DND-41 (cell line): Measurements from ENCODE around the gene CLASP1.
"Not testable (repeated sequence)": the region's sequence is repeated elsewhere in the genome, so short reads cannot be mapped to it uniquely, and the experiment has no call there.

Experiments used
- ATAC-seq: fragments of 200-7000 bp; cut with Tn5 transposase; 3 replicates; pipeline ENCODE4 v1.9.1; 2021; ENCODE audit warnings: low read depth; ENCODE audit not compliant: insufficient read depth
- DNase-seq: peaks from one replicate; pipeline ENCODE4 v3.0.0-alpha.2; 2020
- H2AFZ ChIP-seq: 2 replicates; pipeline ENCODE4 v1.6.0; 2012; ENCODE audit warnings: low read depth, low read length
- H3K27ac ChIP-seq: 2 replicates; pipeline ENCODE4 v1.5.1; 2012; ENCODE audit warnings: low read length, inconsistent platforms
- H3K27me3 ChIP-seq: fragments of 200-600 bp; sonication (generic); 2 replicates; pipeline ENCODE4 v1.6.0; 2012; ENCODE audit warnings: low read length, mild to moderate bottlenecking, inconsistent platforms; ENCODE audit not compliant: insufficient read depth, poor library complexity
- H3K36me3 ChIP-seq: 2 replicates; pipeline ENCODE4 v1.5.1; 2012; ENCODE audit warnings: low read length, inconsistent platforms; ENCODE audit not compliant: insufficient read depth
- H3K4me1 ChIP-seq: 2 replicates; pipeline ENCODE4 v1.5.1; 2012; ENCODE audit warnings: mild to moderate bottlenecking, low read length; ENCODE audit not compliant: insufficient read depth
- H3K4me2 ChIP-seq: 2 replicates; pipeline ENCODE4 v1.6.0; 2012; ENCODE audit warnings: mild to moderate bottlenecking, moderate library complexity, low read length, inconsistent platforms; ENCODE audit not compliant: insufficient read depth
- H3K4me3 ChIP-seq, 2 experiments: fragments of 200-600 bp in 1 of 2; shearing (Covaris generic) in 1 of 2; 2 replicates each; pipeline ENCODE4 v1.5.1; 2012 to 2016; ENCODE audit warnings: inconsistent platforms in 2 of 2, low read length in 2 of 2, mild to moderate bottlenecking in 2 of 2, low read depth in 1 of 2, moderate library complexity in 1 of 2
- H3K79me2 ChIP-seq: 2 replicates; pipeline ENCODE4 v1.6.0; 2012; ENCODE audit warnings: low read length, inconsistent platforms; ENCODE audit not compliant: insufficient read depth
- H3K9ac ChIP-seq: 2 replicates; pipeline ENCODE4 v1.6.0; 2012; ENCODE audit warnings: low read depth, mild to moderate bottlenecking, inconsistent platforms, low read length, moderate library complexity
- H3K9me3 ChIP-seq: 2 replicates; pipeline ENCODE4 v1.5.1; 2012; ENCODE audit warnings: low read length, moderate library complexity, mild to moderate bottlenecking, inconsistent platforms; ENCODE audit not compliant: insufficient read depth, severe bottlenecking
- H4K20me1 ChIP-seq: 2 replicates; pipeline ENCODE4 v1.6.0; 2012; ENCODE audit warnings: low read length; ENCODE audit not compliant: insufficient read depth
- EZH2 ChIP-seq: IDR thresholded peaks from 3 replicates; pipeline ENCODE4 v1.6.1; 2012; ENCODE audit warnings: borderline replicate concordance, low read depth, mild to moderate bottlenecking, moderate library complexity, low read length, inconsistent platforms; ENCODE audit not compliant: severe bottlenecking
- TF ChIP-seq, protein P1 (sequence below): IDR thresholded peaks from 2 replicates; pipeline ENCODE4 v1.5.1; 2012; ENCODE audit warnings: borderline replicate concordance, low read length, moderate library complexity, mild to moderate bottlenecking; ENCODE audit not compliant: poor library complexity, severe bottlenecking; ENCODE audit errors: extremely low read depth

The CLASP1 gene

DNA sequence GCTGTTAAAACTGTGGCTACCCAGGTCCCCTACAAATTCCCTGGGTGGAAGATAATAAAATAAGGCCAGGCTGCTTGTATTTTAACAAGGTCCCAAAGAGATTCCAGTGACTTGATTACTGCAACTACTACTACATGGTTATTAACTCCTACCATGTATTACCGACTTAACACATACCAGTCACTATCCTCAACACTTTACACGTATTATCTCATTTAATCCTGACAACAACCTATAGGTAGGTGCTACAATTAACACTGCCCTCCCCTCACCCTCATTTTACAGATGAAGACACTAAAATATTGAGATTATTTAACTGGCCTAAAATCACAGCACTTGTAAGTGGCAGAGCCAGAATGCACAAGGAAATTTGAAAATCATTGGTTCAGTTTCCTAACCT, 5.4 kb downstream of the CLASP1 start:
- peaks cover 27% of the 10 kb centered on the region for H3K4me1 ChIP-seq
- H3K27me3 ChIP-seq = no peaks in the 10 kb centered on the region
- TF ChIP-seq, protein P1, sequence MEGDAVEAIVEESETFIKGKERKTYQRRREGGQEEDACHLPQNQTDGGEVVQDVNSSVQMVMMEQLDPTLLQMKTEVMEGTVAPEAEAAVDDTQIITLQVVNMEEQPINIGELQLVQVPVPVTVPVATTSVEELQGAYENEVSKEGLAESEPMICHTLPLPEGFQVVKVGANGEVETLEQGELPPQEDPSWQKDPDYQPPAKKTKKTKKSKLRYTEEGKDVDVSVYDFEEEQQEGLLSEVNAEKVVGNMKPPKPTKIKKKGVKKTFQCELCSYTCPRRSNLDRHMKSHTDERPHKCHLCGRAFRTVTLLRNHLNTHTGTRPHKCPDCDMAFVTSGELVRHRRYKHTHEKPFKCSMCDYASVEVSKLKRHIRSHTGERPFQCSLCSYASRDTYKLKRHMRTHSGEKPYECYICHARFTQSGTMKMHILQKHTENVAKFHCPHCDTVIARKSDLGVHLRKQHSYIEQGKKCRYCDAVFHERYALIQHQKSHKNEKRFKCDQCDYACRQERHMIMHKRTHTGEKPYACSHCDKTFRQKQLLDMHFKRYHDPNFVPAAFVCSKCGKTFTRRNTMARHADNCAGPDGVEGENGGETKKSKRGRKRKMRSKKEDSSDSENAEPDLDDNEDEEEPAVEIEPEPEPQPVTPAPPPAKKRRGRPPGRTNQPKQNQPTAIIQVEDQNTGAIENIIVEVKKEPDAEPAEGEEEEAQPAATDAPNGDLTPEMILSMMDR = no peak
- no peak for TF ChIP-seq EZH2
- H3K79me2 ChIP-seq = peaks cover 99% of the 10 kb centered on the region
- H3K4me2 ChIP-seq = no peak overlapping the region
- H3K36me3 ChIP-seq = peaks cover 13% of the 10 kb centered on the region
- peaks cover 42% of the 10 kb centered on the region for H4K20me1 ChIP-seq
- ATAC-seq = no peak
- no peak overlapping the region for H3K27ac ChIP-seq
- no peak overlapping the region for H3K9ac ChIP-seq
- DNase-seq = no peak
- H3K9me3 ChIP-seq = no peaks in the 10 kb centered on the region
- no peak overlapping the region for H3K4me3 ChIP-seq
- H2AFZ ChIP-seq = no peak overlapping the region

DNA sequence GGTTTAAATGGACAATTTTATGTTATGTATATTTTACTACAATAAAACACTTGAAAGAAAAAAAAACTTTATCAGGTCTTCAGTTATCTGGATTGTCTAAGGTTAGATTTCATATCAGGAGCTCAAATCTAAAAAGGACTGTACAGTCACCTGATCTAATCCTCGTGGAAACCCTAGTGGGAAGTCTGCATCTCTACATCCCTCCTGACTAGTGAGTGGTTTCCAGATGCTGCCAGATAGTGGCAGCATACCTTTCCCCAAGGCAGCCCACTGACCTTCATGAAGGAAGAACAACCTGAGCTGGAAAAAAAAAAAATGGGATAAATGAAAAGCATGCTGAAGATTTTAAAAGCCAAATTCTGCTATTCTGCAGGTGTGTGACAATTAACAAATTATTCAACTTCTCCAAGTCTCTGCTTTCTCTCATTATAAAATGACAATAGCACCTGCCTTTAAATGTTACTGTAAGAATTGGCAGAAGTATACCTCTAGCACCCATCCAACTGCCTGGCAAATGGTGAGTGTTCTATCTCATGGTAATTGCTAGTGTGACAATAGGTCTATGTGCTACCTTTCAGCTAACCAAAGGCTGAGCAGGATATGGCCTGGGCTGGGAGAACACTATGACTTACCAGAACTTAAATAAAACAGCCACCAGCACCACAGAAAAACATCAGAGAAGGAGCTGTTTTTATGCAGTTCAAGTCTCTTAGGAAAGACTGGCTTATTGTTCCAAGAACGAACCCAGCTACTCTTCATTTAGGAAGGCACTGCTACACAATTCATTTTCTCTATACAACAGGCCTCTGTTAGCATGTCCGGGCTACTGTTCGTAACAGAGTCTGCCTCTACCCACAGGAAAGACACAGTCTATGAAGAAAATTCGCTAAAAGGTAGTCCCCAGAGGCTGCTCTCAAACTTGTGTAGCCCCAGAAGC, 8.6 kb downstream of the CLASP1 start:
- ATAC-seq (no peak), DNase-seq (no peak)
- peaks cover 33% of the 10 kb centered on the region for H4K20me1 ChIP-seq
- no peak for TF ChIP-seq EZH2
- TF ChIP-seq, protein P1 = no peak
- no peaks in the 10 kb centered on the region for H3K9me3 ChIP-seq
- no peak overlapping the region for H3K9ac ChIP-seq
- no peak overlapping the region for H2AFZ ChIP-seq
- no peak overlapping the region for H3K4me3 ChIP-seq
- no peak overlapping the region for H3K27ac ChIP-seq
- H3K4me2 ChIP-seq = no peak overlapping the region
- peaks cover 13% of the 10 kb centered on the region for H3K36me3 ChIP-seq
- peaks cover 97% of the 10 kb centered on the region for H3K79me2 ChIP-seq
- H3K4me1 ChIP-seq = 0 out of 2 replicates have a peak, but pooled peaks cover 3% of the 10 kb centered on the region
- no peaks in the 10 kb centered on the region for H3K27me3 ChIP-seq

DNA sequence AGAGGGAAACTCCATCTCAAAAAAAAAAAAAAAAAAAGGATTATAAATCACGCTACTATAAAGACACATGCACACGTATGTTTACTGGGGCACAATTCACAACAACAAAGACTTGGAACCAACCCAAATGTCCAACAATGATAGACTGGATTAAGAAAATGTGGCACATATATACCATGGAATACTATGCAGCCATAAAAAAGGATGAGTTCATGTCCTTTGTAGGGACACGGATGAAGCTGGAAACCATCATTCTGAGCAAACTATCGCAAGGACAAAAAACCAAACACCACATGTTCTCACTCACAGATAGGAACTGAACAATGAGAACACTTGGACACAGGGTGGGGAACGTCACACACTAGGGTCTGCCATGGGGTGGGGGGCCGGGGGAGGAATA, 9.4 kb downstream of the CLASP1 start:
- not testable (repeated sequence) for ATAC-seq, H3K9ac ChIP-seq, H2AFZ ChIP-seq, H3K27me3 ChIP-seq, H3K4me3 ChIP-seq, H3K27ac ChIP-seq, H3K4me1 ChIP-seq, DNase-seq, H3K4me2 ChIP-seq, H3K9me3 ChIP-seq
- H4K20me1 ChIP-seq = peaks cover 32% of the 10 kb centered on the region
- H3K79me2 ChIP-seq = peaks cover 97% of the 10 kb centered on the region
- H3K36me3 ChIP-seq = peaks cover 13% of the 10 kb centered on the region

DNA sequence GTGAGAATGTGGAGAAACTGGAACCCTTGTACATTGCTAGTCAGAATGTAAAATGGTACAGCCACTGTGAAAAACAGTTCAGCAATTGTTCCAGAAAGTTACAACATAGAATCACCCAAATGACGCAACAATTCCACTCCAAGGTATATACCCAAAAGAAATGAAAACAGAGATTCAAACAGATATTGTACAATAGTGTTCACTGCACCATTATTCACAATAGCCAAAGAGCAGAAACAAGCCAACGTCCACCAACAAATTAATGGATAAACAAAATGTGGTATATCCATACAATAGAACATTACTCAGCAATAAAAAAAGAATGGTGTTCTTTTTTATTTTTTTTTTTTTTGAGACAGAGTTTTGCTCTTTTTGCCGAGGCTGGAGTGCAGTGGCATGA, 10.9 kb downstream of the CLASP1 start:
- no peak overlapping the region for H3K4me3 ChIP-seq

More for the DNA sequence above, 10.9 kb downstream of the CLASP1 start:
- no peak overlapping the region for H2AFZ ChIP-seq
- TF ChIP-seq, protein P1 = no peak
- TF ChIP-seq EZH2 = no peak
- no peaks in the 10 kb centered on the region for H3K4me1 ChIP-seq
- H3K27me3 ChIP-seq = no peaks in the 10 kb centered on the region
- ATAC-seq (no peak), DNase-seq (no peak)
- H3K27ac ChIP-seq = no peak overlapping the region
- H3K79me2 ChIP-seq = peaks cover 97% of the 10 kb centered on the region
- H3K9ac ChIP-seq = no peak overlapping the region
- peaks cover 40% of the 10 kb centered on the region for H4K20me1 ChIP-seq
- H3K4me2 ChIP-seq = no peak overlapping the region
- H3K9me3 ChIP-seq = no peaks in the 10 kb centered on the region
- H3K36me3 ChIP-seq = peaks cover 13% of the 10 kb centered on the region
